Ammon's horn (tissue), 1 donor: ENCODE measurements around the gene TNS3.
"Not testable (repeated sequence)": the region's sequence is repeated elsewhere in the genome, so short reads cannot be mapped to it uniquely, and the experiment has no call there.

ENCODE experiments used
- DNase-seq: peaks from one replicate; pipeline ENCODE4 v3.0.0-alpha.2; 2016; ENCODE audit warnings: low spot score

The TNS3 gene

GRCh38 chr7:47283497-47284131 is 298.3 kb downstream of the TNS3 start:
- DNase-seq: no peak

- no peak for DNase-seq
Observed at GRCh38 chr7:47282790-47283496, 299.0 kb downstream of the TNS3 start.

GRCh38 chr7:47281966-47282643 is 299.8 kb downstream of the TNS3 start:
- no peak for DNase-seq

- DNase-seq: no peak
Observed at GRCh38 chr7:47281161-47281560, 300.8 kb downstream of the TNS3 start.

DNA sequence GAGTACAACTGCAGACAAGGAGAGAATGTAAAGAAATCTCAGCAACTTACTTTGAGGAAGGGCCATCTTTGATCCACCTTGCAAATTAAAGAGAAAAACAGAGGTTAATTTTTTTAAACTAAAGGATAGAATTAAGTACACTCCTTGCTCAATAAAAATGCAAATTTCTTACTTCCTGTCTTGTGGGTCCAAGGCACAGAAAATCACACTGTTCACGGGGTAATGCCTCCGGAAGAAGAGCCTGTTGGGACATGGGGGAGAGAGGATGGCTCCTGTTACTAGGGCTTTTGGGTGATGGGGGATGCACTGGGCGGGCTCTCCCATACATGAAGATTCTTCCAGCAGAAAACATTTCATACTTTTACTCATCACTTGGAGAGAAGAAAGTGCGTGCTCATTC is 301.8 kb downstream of the TNS3 start:
- DNase-seq: no peak

DNA sequence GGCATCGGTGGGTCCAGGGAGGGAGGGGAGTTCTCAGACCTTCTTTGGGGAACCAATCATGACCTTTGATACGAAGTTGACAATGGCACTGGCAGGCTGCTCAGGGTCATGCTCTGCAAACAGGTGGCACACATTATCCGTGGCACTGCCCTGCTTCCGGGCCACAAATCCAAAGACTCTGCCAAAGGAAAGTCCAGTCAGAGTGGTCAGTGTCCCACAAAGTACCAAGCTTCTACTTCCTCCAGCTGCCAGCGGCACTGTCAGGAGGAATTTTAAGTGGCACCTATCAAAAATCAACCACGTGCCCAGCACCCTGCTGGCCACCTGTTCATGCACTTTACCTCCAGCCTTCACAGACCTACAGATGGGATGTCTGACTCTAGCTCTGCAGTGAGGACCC is 303.9 kb downstream of the TNS3 start:
- DNase-seq: no peak

DNA sequence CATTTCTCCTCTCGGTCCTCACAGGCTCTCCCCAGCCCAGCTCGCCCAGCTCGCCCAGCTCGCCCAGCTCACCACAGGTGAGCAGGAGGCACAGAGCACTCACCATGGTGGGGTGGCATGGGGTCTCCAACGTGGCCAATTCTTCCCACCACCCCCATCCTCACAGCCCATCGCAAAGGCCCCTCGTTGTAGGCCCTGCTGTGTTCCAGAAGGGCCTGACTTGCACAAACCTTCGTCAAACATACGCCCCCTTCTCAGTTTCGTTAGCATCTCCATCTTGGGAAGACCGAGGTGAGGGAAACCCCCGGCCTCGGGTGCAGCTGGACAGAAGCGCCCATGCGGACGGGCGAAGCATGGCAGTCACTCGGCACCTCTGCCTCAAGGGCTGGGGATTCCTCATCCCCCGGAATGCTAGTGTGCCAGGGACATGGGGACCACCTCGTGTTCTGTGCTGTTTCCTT is 304.6 kb downstream of the TNS3 start:
- DNase-seq: no peak

DNA sequence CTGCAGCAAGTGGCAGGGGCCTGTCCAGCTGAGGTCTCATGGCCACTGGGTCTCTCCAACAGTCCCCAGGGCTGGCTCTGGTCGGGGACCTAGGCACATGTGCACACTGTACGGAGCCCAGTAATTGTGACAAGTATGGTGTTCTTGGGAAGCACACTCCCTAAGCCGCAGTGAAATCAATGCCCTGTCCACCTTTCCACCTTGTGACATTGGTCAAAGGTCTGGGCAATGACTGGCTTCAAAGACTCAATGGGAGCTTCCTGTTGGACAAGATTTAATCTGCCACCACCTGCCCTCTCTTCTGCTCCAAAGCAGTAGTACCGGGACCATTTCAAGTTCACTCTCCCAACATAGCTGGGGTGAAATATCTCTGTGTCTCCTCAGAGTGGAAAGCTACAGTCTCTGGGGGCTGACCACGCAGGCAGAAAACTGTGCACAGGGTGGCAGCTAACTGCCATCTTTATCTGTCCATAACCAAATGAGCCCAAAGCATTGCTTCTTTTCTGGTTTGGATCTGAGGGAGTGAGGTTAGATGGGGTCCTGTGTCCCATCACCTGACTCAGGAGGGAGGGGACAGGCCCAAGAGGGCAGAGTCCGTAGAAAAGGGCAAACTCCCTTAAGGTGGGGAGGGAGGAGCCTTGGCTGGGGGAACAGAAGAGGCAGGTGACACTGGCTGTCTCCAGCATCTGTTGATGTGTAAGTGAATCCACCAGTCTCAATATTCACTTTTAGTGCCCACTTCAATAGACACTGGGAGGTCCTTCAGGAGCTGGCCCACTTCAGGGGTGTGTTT is 307.7 kb downstream of the TNS3 start:
- DNase-seq: no peak

GRCh38 chr7:47273088-47273487 is 308.8 kb downstream of the TNS3 start:
- DNase-seq: no peak

DNA sequence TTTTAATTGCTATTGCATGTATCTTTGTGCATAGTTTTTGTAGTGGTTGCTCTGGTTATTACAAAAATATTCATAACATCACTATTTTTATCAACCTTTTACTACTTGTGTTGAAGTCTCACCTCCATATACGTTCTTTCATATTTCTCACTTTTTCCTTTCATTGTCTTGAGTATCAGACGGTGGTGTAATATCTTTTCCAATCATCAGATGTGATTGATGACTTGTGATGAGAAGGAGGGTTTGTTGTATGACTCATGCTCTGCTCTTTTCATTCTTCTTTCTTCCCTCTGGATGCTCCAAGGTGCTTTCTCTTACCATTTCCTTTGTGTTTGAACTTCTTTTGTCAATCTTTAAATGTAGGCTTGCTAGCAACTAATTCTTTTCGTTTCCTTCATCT is 310.2 kb downstream of the TNS3 start:
- no peak for DNase-seq

- DNase-seq: no peak
Observed at GRCh38 chr7:47268851-47269836, 312.8 kb downstream of the TNS3 start.

GRCh38 chr7:47267346-47267745 is 314.6 kb downstream of the TNS3 start:
- no peak for DNase-seq

DNA sequence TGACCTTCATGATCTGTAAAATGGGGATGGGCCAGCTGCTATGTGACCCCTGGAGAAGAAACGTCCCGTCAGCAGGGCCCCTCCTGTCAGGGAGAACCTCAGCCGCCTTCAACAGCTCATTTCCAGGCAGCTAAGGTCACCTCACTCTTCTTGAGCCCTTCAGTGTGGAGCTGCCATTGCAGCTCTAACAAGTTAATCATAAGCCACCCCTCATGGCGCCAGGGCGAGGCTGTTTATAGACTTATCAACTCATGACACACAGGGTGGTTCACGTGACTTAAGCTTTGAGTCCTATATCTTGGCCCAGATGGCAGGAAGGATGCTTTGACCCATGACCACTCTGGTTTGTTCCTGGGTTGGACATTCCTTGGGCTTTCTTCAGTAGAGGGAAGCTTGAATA is 315.1 kb downstream of the TNS3 start:
- no peak for DNase-seq

DNA sequence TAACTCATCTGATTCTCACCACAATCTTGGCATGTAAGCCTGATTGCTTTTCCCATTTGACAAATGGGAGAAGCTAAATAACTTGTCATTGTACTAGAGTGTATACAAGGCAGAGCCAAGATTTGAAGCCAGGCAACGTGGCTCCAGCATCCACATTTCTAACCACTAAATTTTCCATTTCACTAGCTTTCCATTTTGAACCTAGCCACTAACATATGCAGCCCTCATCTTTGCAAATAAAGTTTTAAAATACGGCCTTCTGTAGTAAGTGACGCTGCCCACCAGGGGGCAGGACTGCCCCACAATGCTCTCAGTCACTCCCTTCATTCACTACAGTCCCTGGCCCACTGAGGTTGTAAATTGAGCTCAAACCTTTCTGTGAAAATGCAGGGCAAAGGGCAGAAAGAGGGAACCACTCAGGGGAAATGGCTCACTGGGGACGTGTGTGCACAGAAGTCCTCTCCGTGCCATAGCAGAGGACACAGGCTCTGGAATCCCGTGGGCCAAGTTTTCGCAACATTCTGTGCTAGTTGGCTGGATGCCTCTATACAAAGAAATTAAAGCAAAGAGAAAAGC is 315.7 kb downstream of the TNS3 start:
- DNase-seq: peak; percentile 85

GRCh38 chr7:47265621-47266020 is 316.3 kb downstream of the TNS3 start:
- DNase-seq: no peak

- DNase-seq: no peak
Observed at GRCh38 chr7:47264021-47264651, 317.8 kb downstream of the TNS3 start.

DNA sequence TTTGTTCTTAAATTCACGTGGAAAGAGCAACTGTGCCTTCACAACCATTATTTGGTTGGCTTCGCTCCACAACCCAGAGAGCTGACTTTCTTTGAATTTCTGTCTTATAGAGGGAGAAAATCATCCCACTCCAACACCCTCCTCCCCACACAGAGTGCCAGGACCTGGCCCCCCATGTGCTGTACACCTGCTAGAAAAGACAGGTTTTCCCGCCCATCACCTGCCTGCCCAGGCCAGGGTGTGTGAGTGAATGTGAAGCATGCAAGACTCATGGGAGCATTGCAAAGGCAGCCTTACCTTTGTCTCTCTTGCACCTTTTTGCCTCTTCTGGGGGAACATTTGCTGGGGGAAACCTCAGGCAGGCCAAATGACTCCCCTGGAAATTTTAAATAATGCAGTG is 319.0 kb downstream of the TNS3 start:
- no peak for DNase-seq

DNA sequence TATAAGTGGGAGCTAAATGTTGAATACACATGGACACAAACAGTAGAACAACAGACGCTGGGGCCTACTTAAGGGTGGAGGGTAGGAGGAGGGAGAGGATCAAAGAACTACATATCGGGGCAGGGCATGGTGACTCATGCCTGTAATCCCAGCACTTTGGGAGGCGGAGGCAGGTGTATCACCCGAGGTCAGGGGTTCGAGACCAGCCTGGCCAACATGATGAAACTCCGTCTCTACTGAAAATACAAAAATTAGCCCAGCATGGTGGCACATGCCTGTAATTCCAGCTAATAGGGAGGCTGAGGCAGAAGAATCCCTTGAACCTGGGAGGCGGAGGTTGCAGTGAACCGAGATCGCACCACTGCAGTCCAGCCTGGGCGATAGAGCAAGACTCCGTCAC is 319.8 kb downstream of the TNS3 start:
- DNase-seq: not testable (repeated sequence)

DNA sequence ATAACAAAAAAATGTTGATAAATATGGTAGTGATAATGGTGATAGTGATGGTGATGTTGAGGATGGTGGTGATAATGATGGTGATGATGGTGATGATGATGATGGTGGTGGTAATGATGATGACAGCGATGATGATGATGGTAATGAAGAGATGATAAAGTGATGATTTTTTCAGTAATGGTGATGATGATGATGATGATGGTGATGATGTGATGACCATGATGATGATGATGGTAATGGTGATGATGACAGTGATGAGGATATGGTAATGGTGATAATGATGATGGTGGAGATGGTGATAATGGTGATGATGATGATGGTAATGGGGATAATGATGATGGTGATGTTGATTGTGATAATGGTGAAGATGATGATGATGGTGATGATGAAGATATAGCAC is 321.6 kb downstream of the TNS3 start:
- DNase-seq: no peak

DNA sequence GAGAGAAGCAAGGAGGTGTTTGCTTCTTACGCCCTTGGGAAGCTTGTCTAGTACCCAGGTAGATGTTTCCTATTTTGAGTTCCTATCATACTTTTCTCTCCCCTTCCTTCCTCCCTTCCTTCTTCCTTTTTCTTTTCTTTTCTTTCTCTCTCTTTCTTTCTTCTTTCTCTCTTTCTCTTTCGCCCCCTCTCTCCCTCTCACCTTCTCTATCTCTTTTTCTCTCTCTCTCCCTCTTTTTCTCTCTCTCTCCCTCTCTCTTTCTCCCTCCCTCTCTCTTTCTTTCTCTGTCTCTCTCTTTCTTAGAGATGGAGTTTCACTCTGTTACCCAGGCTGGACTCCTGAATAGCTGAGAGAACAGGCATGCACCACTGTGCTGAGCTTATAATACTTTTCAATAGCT is 322.2 kb downstream of the TNS3 start:
- no peak for DNase-seq
